ENCODE measurements around the gene TIGD3.

DNA sequence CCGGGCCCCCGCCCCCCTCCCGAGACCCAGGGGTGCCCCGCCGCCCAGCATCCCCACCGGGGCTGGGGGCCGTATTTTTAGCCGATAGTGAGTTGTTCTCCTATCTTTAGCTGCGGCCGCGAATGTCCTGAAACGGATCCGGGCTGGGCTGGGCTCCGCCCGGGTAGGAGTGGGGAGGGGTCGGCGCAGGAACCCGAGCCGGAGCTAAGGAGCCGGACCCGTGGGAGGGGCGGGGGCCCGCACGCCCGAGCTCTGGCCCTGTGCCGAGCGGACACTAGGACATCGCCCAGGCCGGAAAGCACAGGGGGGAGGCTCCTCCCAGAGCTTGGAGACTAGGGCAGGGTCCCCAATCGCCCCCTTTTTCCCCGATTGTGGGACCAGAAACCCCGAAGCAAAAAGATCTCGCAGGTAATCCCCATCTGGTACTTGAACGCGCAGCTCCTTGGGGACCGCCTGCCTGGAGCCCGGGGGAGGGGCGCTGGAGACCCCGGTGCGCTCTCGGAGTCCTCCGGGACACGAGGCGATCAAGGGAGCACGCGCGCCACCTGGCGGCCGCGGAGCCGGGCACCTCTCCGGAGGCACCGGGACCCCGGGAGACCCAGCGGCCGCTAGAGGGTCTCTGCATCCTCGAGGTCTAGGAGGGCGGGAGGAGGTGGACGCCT lies 39.2 kb upstream of the TIGD3 start:
- no peak for TF ChIP-seq SUZ12 (IDR thresholded peaks at IDR 0.05)
- no peak for TF ChIP-seq FOXM1 (IDR thresholded peaks at IDR 0.05; ENCODE audit: borderline replicate concordance)
- TF ChIP-seq BHLHE40 (IDR thresholded peaks at IDR 0.05; ENCODE audit: borderline replicate concordance) = no peak
- TF ChIP-seq SP1 (IDR thresholded peaks at IDR 0.05) = no peak
- peak; percentile 81 for TF ChIP-seq L3MBTL2 (conservative IDR thresholded peaks at IDR 0.05)
- no peak for TF ChIP-seq FOXA1 (IDR thresholded peaks at IDR 0.05)
- no peak for TF ChIP-seq HDGF (IDR thresholded peaks at IDR 0.05; ENCODE audit: borderline replicate concordance)
- TF ChIP-seq, protein P1, sequence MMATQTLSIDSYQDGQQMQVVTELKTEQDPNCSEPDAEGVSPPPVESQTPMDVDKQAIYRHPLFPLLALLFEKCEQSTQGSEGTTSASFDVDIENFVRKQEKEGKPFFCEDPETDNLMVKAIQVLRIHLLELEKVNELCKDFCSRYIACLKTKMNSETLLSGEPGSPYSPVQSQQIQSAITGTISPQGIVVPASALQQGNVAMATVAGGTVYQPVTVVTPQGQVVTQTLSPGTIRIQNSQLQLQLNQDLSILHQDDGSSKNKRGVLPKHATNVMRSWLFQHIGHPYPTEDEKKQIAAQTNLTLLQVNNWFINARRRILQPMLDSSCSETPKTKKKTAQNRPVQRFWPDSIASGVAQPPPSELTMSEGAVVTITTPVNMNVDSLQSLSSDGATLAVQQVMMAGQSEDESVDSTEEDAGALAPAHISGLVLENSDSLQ (IDR thresholded peaks at IDR 0.05) = no peak
- TF ChIP-seq CTBP1 (IDR thresholded peaks at IDR 0.05; ENCODE audit: borderline replicate concordance) = 0 out of 2 replicates have a peak, but pooled peaks have one; percentile 25
- no peak for TF ChIP-seq FOXK2 (IDR thresholded peaks at IDR 0.05)
- no peak for TF ChIP-seq NFRKB (IDR thresholded peaks at IDR 0.05)
- TF ChIP-seq ARNT (IDR thresholded peaks at IDR 0.05) = no peak
